Measurements from ENCODE around the gene CHAF1A.
A peak's percentile ranks its signal among the peaks of the same experiment; 100 is the strongest.

CHAF1A gene

DNA sequence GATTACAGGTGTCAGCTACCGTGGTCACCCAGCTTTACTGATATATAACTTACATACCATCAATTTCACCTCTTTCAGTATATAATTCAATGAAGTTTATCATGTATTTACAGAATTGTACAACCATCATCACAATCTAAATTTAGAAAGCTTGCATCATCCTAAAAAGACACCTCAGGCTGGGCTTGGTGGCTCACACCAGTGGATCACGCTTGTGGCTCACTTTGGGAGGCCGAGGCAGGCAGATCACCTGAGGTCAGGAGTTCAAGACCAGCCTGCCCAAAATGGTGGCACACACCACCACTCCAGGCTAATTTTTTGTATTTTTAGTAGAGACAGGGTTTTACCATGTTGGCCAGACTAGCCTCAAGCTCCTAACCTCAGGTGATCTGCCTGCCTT lies 65.4 kb downstream of the CHAF1A start:
- H3K27ac ChIP-seq (ENCODE audit: low read length) = no peak overlapping the region
- H3K4me1 ChIP-seq (ENCODE audit: control insufficient read depth, insufficient read depth, low read length) = no peaks in the 10 kb centered on the region
- no peak overlapping the region for H3K4me3 ChIP-seq (ENCODE audit: low read length)
- no peaks in the 10 kb centered on the region for H3K9me3 ChIP-seq (ENCODE audit: control insufficient read depth, insufficient read depth, low read length)
- no peak for DNase-seq (ENCODE audit: low read depth, low spot score)
- H3K36me3 ChIP-seq (ENCODE audit: control insufficient read depth, insufficient read depth, low read length) = no peaks in the 10 kb centered on the region
- WGBS (ENCODE audit: insufficient coverage, insufficient read length) = no CpG with 5 or more reads among the region's 3 CpGs
- no peaks in the 10 kb centered on the region for H3K27me3 ChIP-seq (ENCODE audit: control insufficient read depth, insufficient read depth, low read length)

- no CpG with 5 or more reads among the region's 33 CpGs for WGBS (ENCODE audit: insufficient coverage, insufficient read length)
- Histone ChIP-seq H3K27ac (ENCODE audit: low read length) (no peak overlapping the region), H3K27me3 (ENCODE audit: control insufficient read depth, insufficient read depth, low read length) (no peaks in the 10 kb centered on the region), H3K36me3 (ENCODE audit: control insufficient read depth, insufficient read depth, low read length) (peaks cover 2% of the 10 kb centered on the region; the same call in 1 of the 2 replicates), H3K4me1 (ENCODE audit: control insufficient read depth, insufficient read depth, low read length) (0 out of 2 replicates have a peak, but pooled peaks cover 5% of the 10 kb centered on the region), H3K9me3 (ENCODE audit: control insufficient read depth, insufficient read depth, low read length) (no peaks in the 10 kb centered on the region), H3K4me3 (ENCODE audit: low read length) (peak overlapping the region; percentile 23; the same call in 1 of the 2 replicates)
- DNase-seq (ENCODE audit: low read depth, low spot score) = peak; percentile 100
Observed at GRCh38 chr19:4471403-4472173, 69.1 kb downstream of the CHAF1A start.

GRCh38 chr19:4472174-4472974 lies 69.9 kb downstream of the CHAF1A start, which contains the start of gene HDGFL2:
TSS of gene HDGFL2 (plus strand) at chr19:4472297. CDS start at chr19:4472351, 54 bp downstream.
- no peak for DNase-seq (ENCODE audit: low read depth, low spot score)
- WGBS (ENCODE audit: insufficient coverage, insufficient read length) = no CpG with 5 or more reads among the region's 71 CpGs

GRCh38 chr19:4473011-4473762 lies 70.7 kb downstream of the CHAF1A start:
- DNase-seq (ENCODE audit: low read depth, low spot score) = no peak
- no peaks in the 10 kb centered on the region for H3K9me3 ChIP-seq (ENCODE audit: control insufficient read depth, insufficient read depth, low read length)
- no peak overlapping the region for H3K27ac ChIP-seq (ENCODE audit: low read length)
- no peaks in the 10 kb centered on the region for H3K27me3 ChIP-seq (ENCODE audit: control insufficient read depth, insufficient read depth, low read length)
- WGBS (ENCODE audit: insufficient coverage, insufficient read length) = no CpG with 5 or more reads among the region's 25 CpGs
- 0 out of 2 replicates have a peak, but pooled peaks cover 5% of the 10 kb centered on the region for H3K4me1 ChIP-seq (ENCODE audit: control insufficient read depth, insufficient read depth, low read length)
- peaks cover 13% of the 10 kb centered on the region for H3K36me3 ChIP-seq (ENCODE audit: control insufficient read depth, insufficient read depth, low read length)
- peak overlapping the region; percentile 84 for H3K4me3 ChIP-seq (ENCODE audit: low read length)

More at GRCh38 chr19:4472174-4472974, 69.9 kb downstream of the CHAF1A start, which contains the start of gene HDGFL2:
- Histone ChIP-seq H3K4me1 (ENCODE audit: control insufficient read depth, insufficient read depth, low read length) (0 out of 2 replicates have a peak, but pooled peaks cover 5% of the 10 kb centered on the region), H3K27ac (ENCODE audit: low read length) (no peak within 1 kb of the TSS), H3K36me3 (ENCODE audit: control insufficient read depth, insufficient read depth, low read length) (peaks cover 10% of the 10 kb centered on the region), H3K27me3 (ENCODE audit: control insufficient read depth, insufficient read depth, low read length) (no peaks in the 10 kb centered on the region), H3K9me3 (ENCODE audit: control insufficient read depth, insufficient read depth, low read length) (no peaks in the 10 kb centered on the region), H3K4me3 (ENCODE audit: low read length) (peak within 1 kb of the TSS; percentile 84)

DNA sequence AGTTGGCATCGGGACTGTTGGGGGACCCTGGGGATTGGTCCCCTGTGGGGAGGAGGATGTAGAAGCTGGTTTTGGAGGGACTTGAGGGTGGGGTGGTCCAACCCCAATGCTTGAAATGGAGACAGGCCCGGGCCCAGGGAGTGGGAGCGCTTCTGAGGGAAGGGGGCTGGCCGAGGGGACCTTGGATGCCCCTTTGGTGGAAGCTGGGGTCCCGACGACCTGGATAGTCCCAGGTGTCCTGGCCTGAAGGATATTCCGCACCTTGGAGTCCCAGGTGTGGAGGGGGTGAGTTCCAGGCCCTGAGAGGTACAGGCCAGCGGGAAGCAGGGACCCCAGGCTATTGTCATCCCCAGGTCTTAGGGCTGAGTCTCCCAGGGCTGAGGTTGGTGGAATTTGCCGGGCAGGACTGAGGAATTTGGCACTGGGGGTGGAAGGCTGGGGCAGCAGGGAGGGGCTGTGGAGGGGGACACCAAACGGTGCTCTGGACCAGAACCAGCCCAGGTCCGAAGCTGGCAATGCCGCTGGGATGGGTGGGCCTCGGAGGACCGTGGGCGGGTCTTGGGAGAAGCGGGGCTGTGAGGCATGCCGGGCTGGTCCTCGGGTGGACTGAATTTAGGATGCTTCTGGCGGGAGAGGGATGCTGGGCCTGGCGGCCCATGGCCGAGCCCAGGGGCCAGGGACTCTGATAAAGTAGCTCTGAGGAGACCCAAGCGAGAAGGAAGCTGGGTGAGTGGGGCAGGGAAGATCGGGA lies 71.5 kb downstream of the CHAF1A start:
- H3K27ac ChIP-seq (ENCODE audit: low read length) = no peak overlapping the region
- H3K27me3 ChIP-seq (ENCODE audit: control insufficient read depth, insufficient read depth, low read length) = no peaks in the 10 kb centered on the region
- no peak for DNase-seq (ENCODE audit: low read depth, low spot score)
- 0 out of 2 replicates have a peak, but pooled peaks cover 5% of the 10 kb centered on the region for H3K4me1 ChIP-seq (ENCODE audit: control insufficient read depth, insufficient read depth, low read length)
- H3K9me3 ChIP-seq (ENCODE audit: control insufficient read depth, insufficient read depth, low read length) = no peaks in the 10 kb centered on the region
- peak overlapping the region; percentile 40; the same call in 1 of the 2 replicates for H3K4me3 ChIP-seq (ENCODE audit: low read length)
- WGBS (ENCODE audit: insufficient coverage, insufficient read length) = no CpG with 5 or more reads among the region's 23 CpGs
- H3K36me3 ChIP-seq (ENCODE audit: control insufficient read depth, insufficient read depth, low read length) = peaks cover 15% of the 10 kb centered on the region

GRCh38 chr19:4474514-4475022 lies 72.1 kb downstream of the CHAF1A start:
- H3K4me3 ChIP-seq (ENCODE audit: low read length) = peak overlapping the region; percentile 40; the same call in 1 of the 2 replicates
- DNase-seq (ENCODE audit: low read depth, low spot score) = peak; percentile 58
- 0 out of 2 replicates have a peak, but pooled peaks cover 5% of the 10 kb centered on the region for H3K4me1 ChIP-seq (ENCODE audit: control insufficient read depth, insufficient read depth, low read length)
- H3K27ac ChIP-seq (ENCODE audit: low read length) = no peak overlapping the region
- WGBS (ENCODE audit: insufficient coverage, insufficient read length) = no CpG with 5 or more reads among the region's 13 CpGs
- H3K36me3 ChIP-seq (ENCODE audit: control insufficient read depth, insufficient read depth, low read length) = peaks cover 17% of the 10 kb centered on the region
- no peaks in the 10 kb centered on the region for H3K27me3 ChIP-seq (ENCODE audit: control insufficient read depth, insufficient read depth, low read length)
- H3K9me3 ChIP-seq (ENCODE audit: control insufficient read depth, insufficient read depth, low read length) = no peaks in the 10 kb centered on the region

DNA sequence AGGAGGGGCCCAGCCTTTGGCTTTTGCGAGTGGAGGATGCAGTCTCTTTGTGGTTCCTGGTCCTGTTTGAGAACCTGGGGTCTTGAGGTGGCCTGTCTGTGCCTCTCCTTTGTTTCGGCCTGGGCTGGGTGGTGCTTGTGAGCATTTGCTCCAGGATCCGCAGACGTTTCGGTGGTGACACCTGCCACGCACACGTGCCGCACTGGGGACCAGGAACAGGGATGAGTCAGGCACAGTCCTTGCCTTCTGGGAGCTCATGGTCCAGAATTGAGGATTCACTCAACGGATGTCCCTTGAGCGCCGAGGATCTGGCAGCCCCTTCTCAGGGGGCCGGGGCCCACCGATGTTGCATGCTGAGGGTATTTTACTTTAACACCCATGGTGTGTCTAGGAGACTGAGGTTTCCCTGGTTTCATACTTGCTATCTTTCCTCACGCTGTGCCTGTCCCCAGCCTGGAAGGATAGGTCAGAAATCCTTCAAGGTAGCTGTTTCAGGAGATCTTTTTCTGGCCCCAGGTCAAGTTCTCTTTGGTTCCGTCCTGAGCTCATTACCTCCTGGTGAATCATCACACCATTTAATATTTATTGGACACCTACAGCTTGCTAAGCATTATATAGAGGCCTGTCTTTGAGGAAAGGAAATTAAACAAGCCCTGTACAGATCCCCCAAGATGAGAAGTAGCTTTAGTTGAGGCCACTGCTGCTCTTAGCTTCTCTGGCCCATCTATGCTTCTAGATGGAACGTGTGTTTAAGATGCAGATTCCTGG lies 74.8 kb downstream of the CHAF1A start:
- DNase-seq (ENCODE audit: low read depth, low spot score) = no peak
- peaks cover 17% of the 10 kb centered on the region for H3K36me3 ChIP-seq (ENCODE audit: control insufficient read depth, insufficient read depth, low read length)
- H3K4me3 ChIP-seq (ENCODE audit: low read length) = no peak overlapping the region
- 0 out of 2 replicates have a peak, but pooled peaks cover 5% of the 10 kb centered on the region for H3K4me1 ChIP-seq (ENCODE audit: control insufficient read depth, insufficient read depth, low read length)
- no peaks in the 10 kb centered on the region for H3K9me3 ChIP-seq (ENCODE audit: control insufficient read depth, insufficient read depth, low read length)
- WGBS (ENCODE audit: insufficient coverage, insufficient read length) = no CpG with 5 or more reads among the region's 16 CpGs
- no peak overlapping the region for H3K27ac ChIP-seq (ENCODE audit: low read length)
- no peaks in the 10 kb centered on the region for H3K27me3 ChIP-seq (ENCODE audit: control insufficient read depth, insufficient read depth, low read length)

DNA sequence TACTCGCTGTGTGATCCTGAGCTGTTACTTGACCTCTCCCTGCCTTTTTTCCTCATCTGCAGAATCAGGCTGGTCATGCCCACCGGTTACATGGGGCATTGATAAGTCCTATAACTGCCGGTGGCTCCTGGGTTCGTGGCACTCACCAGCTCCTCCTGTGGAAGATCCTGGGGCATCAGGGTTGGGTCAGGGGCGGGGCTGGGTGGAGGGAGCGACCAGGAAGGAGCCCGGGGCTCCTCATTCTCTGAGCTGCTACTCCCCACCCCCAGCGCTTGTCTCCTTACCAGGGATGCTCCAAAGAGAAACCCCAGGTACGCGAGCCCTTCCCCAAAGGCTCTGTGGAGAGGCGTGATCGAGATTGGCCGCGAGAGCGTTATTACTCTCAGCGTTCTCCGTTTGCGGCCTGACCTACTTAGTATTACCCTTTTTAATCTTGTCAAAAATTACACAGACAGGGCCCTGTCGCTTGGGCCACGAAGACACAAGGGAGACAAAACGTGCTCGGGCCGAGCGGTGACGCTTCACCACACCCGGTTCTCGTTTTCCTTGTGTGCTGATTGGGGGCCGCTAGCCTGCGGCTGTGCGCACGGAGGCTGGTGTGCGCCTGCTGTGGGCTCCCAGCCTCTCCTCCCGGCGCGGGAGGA lies 80.4 kb downstream of the CHAF1A start:
- H3K27me3 ChIP-seq (ENCODE audit: control insufficient read depth, insufficient read depth, low read length) = no peaks in the 10 kb centered on the region
- H3K4me1 ChIP-seq (ENCODE audit: control insufficient read depth, insufficient read depth, low read length) = no peaks in the 10 kb centered on the region
- no peak overlapping the region for H3K4me3 ChIP-seq (ENCODE audit: low read length)
- DNase-seq (ENCODE audit: low read depth, low spot score) = no peak
- H3K27ac ChIP-seq (ENCODE audit: low read length) = no peak overlapping the region
- no peaks in the 10 kb centered on the region for H3K9me3 ChIP-seq (ENCODE audit: control insufficient read depth, insufficient read depth, low read length)
- WGBS (ENCODE audit: insufficient coverage, insufficient read length) = no CpG with 5 or more reads among the region's 35 CpGs
- H3K36me3 ChIP-seq (ENCODE audit: control insufficient read depth, insufficient read depth, low read length) = peaks cover 9% of the 10 kb centered on the region; the same call in 1 of the 2 replicates

All from iPS DF 6.9 (cell line).